Neuronal stem cell (in vitro differentiated cells): Measurements from ENCODE around the gene CLCC1.
A peak's percentile ranks its signal among the peaks of the same experiment; 100 is the strongest.

ENCODE experiments used
- DNase-seq: peaks from one replicate; pipeline ENCODE4 v3.0.0-alpha.2; 2013; ENCODE audit warnings: low spot score
- H2AFZ ChIP-seq: one replicate; pipeline ENCODE4 v1.6.1; 2013; ENCODE audit warnings: mild to moderate bottlenecking, low read length, inconsistent platforms
- H2AK5ac ChIP-seq: 2 replicates; pipeline ENCODE4 v1.6.1; 2013; ENCODE audit warnings: low read depth, mild to moderate bottlenecking, inconsistent platforms, low read length, moderate library complexity, mixed read lengths
- H2BK120ac ChIP-seq: 2 replicates; pipeline ENCODE4 v1.6.1; 2013; ENCODE audit warnings: low read depth, mild to moderate bottlenecking, inconsistent platforms, low read length, moderate library complexity, mixed read lengths
- H2BK12ac ChIP-seq: one replicate; pipeline ENCODE4 v1.6.1; 2013; ENCODE audit warnings: low read length, inconsistent platforms
- H2BK15ac ChIP-seq: 2 replicates; pipeline ENCODE4 v1.6.1; 2013; ENCODE audit warnings: mild to moderate bottlenecking, low read length, inconsistent platforms, mixed read lengths
- H2BK5ac ChIP-seq: one replicate; pipeline ENCODE4 v1.6.1; 2013; ENCODE audit warnings: inconsistent platforms, mild to moderate bottlenecking, low read length, moderate library complexity
- H3K14ac ChIP-seq: one replicate; pipeline ENCODE4 v1.6.1; 2013; ENCODE audit warnings: low read length, inconsistent platforms
- H3K18ac ChIP-seq: 2 replicates; pipeline ENCODE4 v1.6.1; 2013; ENCODE audit warnings: low read length, inconsistent platforms
- H3K23ac ChIP-seq: 2 replicates; pipeline ENCODE4 v1.6.1; 2013; ENCODE audit warnings: low read depth, mild to moderate bottlenecking, mixed read lengths, low read length, inconsistent platforms; ENCODE audit not compliant: poor library complexity
- H3K27ac ChIP-seq: replicated peaks from 3 replicates; pipeline ENCODE4 v1.5.1; 2013; ENCODE audit warnings: low read length, inconsistent platforms
- H3K27me3 ChIP-seq, 3 experiments: 2 replicates each; pipeline ENCODE4 v1.6.1; 2013; ENCODE audit warnings: low read length in 3 of 3, mild to moderate bottlenecking in 2 of 3, inconsistent platforms in 1 of 3, low read depth in 1 of 3, mixed read lengths in 1 of 3, moderate library complexity in 1 of 3; ENCODE audit not compliant: control insufficient read depth in 3 of 3, insufficient read depth in 3 of 3
- H3K36me3 ChIP-seq, 2 donors: replicated peaks in 1 of 2; 2 replicates each; pipeline ENCODE4 v1.6.1; 2013; ENCODE audit warnings: low read length in 2 of 2; ENCODE audit not compliant: control insufficient read depth in 2 of 2, insufficient read depth in 2 of 2
- H3K4ac ChIP-seq: 2 replicates; pipeline ENCODE4 v1.6.1; 2013; ENCODE audit warnings: inconsistent platforms, mild to moderate bottlenecking, low read length, moderate library complexity
- H3K4me1 ChIP-seq, 2 donors: 1 replicate in 1 of 2; 2 replicates in 1 of 2; pipeline ENCODE4 v1.6.1; 2013; ENCODE audit warnings: low read length in 2 of 2, low read depth in 1 of 2; ENCODE audit not compliant: control insufficient read depth in 2 of 2, insufficient read depth in 1 of 2
- H3K4me2 ChIP-seq: one replicate; pipeline ENCODE4 v1.6.1; 2013; ENCODE audit warnings: mild to moderate bottlenecking, low read length, inconsistent platforms; ENCODE audit not compliant: insufficient read depth, poor library complexity, severe bottlenecking
- H3K4me3 ChIP-seq, 2 donors: 2 replicates each; pipeline ENCODE4 v1.5.1; 2013; ENCODE audit warnings: low read length in 2 of 2, mild to moderate bottlenecking in 2 of 2, inconsistent platforms in 1 of 2, moderate library complexity in 1 of 2
- H3K79me1 ChIP-seq: one replicate; pipeline ENCODE4 v1.6.1; 2013; ENCODE audit warnings: low read depth, mild to moderate bottlenecking, inconsistent platforms, low read length, moderate library complexity
- H3K9ac ChIP-seq: one replicate; pipeline ENCODE4 v1.6.1; 2013; ENCODE audit warnings: mild to moderate bottlenecking, low read depth, low read length, inconsistent platforms; ENCODE audit not compliant: poor library complexity
- H3K9me3 ChIP-seq, 2 donors: replicated peaks in 1 of 2; 2 replicates each; pipeline versions ENCODE3 to v1.6.1; 2013; ENCODE audit warnings: low read length in 2 of 2, mild to moderate bottlenecking in 2 of 2, inconsistent platforms in 1 of 2, low read depth in 1 of 2, mixed read lengths in 1 of 2, moderate library complexity in 1 of 2; ENCODE audit not compliant: control insufficient read depth in 2 of 2, insufficient read depth in 1 of 2
- H4K8ac ChIP-seq: one replicate; pipeline ENCODE4 v1.6.1; 2013; ENCODE audit warnings: low read depth, mild to moderate bottlenecking, inconsistent platforms, low read length, moderate library complexity
- H4K91ac ChIP-seq: one replicate; pipeline ENCODE4 v1.6.1; 2013; ENCODE audit warnings: low read length, low read depth, mild to moderate bottlenecking, inconsistent platforms; ENCODE audit not compliant: poor library complexity
- WGBS, 2 donors: extraction: QIAGEN DNeasy Blood & Tissue Kit; methylation state at CpG; one replicate each; pipeline ENCODE4 v1.1.7; 2013; ENCODE audit warnings: missing lambda C conversion rate in 2 of 2, mixed read lengths in 1 of 2; ENCODE audit not compliant: insufficient read length in 2 of 2, insufficient replicate concordance in 1 of 2; ENCODE audit errors: extremely low coverage in 2 of 2; 5-methylcytosine and 5-hydroxymethylcytosine counted together

Gene CLCC1

GRCh38 chr1:108949044-108949443 is 14.2 kb downstream of the CLCC1 start:
- H3K14ac ChIP-seq, result no peak overlapping the region
- H2BK15ac ChIP-seq, result no peak overlapping the region
- no peak overlapping the region for H3K18ac ChIP-seq
- no peak overlapping the region for H2AK5ac ChIP-seq
- H2AFZ ChIP-seq, result no peak overlapping the region
- no peak overlapping the region for H3K4me2 ChIP-seq
- H2BK12ac ChIP-seq, result no peak overlapping the region
- no peak overlapping the region for H3K27ac ChIP-seq
- peaks cover 1 to 6% of the 10 kb centered on the region in 2 donors for H3K4me1 ChIP-seq
- H2BK120ac ChIP-seq, result no peak overlapping the region
- H3K36me3 ChIP-seq, result peaks cover 0 to 38% of the 10 kb centered on the region in 2 donors
- no peak overlapping the region for H4K91ac ChIP-seq
- WGBS, 2 donors, result no CpG with 5 or more reads among the region's 4 CpGs
- H3K4ac ChIP-seq, result no peak overlapping the region
- DNase-seq, result no peak
- H3K9ac ChIP-seq, result no peak overlapping the region
- H3K27me3 ChIP-seq, result no peaks in the 10 kb centered on the region
- H4K8ac ChIP-seq, result no peak overlapping the region
- peak overlapping the region in 1 of 2 donors; percentile 52 for H3K4me3 ChIP-seq
- H3K23ac ChIP-seq, result no peak overlapping the region
- H3K9me3 ChIP-seq, result no peaks in the 10 kb centered on the region
- H3K79me1 ChIP-seq, result peaks cover 2% of the 10 kb centered on the region
- H2BK5ac ChIP-seq, result no peak overlapping the region

- no peak for DNase-seq
- Histone ChIP-seq H2BK12ac (no peak overlapping the region), H2AFZ (no peak overlapping the region), H3K27ac (no peak overlapping the region), H3K4me1 (peaks cover 1 to 6% of the 10 kb centered on the region in 2 donors), H3K9me3 (no peaks in the 10 kb centered on the region), H4K8ac (no peak overlapping the region), H3K79me1 (peaks cover 2% of the 10 kb centered on the region), H4K91ac (no peak overlapping the region), H3K4me3 (no peak overlapping the region), H3K36me3 (peaks cover 0 to 46% of the 10 kb centered on the region in 2 donors), H3K9ac (no peak overlapping the region), H3K18ac (no peak overlapping the region), H3K4ac (no peak overlapping the region), H3K14ac (no peak overlapping the region), H3K23ac (no peak overlapping the region), H3K4me2 (no peak overlapping the region), H3K27me3 (no peaks in the 10 kb centered on the region), H2BK15ac (no peak overlapping the region), H2BK120ac (no peak overlapping the region), H2AK5ac (no peak overlapping the region), H2BK5ac (no peak overlapping the region)
- no CpG with 5 or more reads among the region's 6 CpGs for WGBS, 2 donors
Measured at GRCh38 chr1:108947871-108948525, 15.3 kb downstream of the CLCC1 start.

- no peak overlapping the region for H2BK5ac ChIP-seq
- no peak overlapping the region for H3K4ac ChIP-seq
- no peak overlapping the region for H3K4me3 ChIP-seq
- no peak overlapping the region for H2BK15ac ChIP-seq
- no peak overlapping the region for H2BK12ac ChIP-seq
- no peak overlapping the region for H3K27ac ChIP-seq
- no peaks in the 10 kb centered on the region for H3K9me3 ChIP-seq
- WGBS, 2 donors, result no CpG with 5 or more reads among the region's 9 CpGs
- no peak overlapping the region for H2AK5ac ChIP-seq
- peaks cover 16 to 94% of the 10 kb centered on the region in 2 donors for H3K36me3 ChIP-seq
- H3K4me1 ChIP-seq, result no peaks in the 10 kb centered on the region
- no peak for DNase-seq
- H3K4me2 ChIP-seq, result no peak overlapping the region
- peaks cover 2% of the 10 kb centered on the region for H3K79me1 ChIP-seq
- H4K8ac ChIP-seq, result no peak overlapping the region
- no peak overlapping the region for H2AFZ ChIP-seq
- no peak overlapping the region for H2BK120ac ChIP-seq
- H3K18ac ChIP-seq, result no peak overlapping the region
- no peak overlapping the region for H3K9ac ChIP-seq
- H3K14ac ChIP-seq, result no peak overlapping the region
- H4K91ac ChIP-seq, result no peak overlapping the region
- H3K23ac ChIP-seq, result no peak overlapping the region
- H3K27me3 ChIP-seq, result no peaks in the 10 kb centered on the region
Measured at GRCh38 chr1:108936170-108936569, 27.1 kb downstream of the CLCC1 start.

- H3K14ac ChIP-seq, result no peak overlapping the region
- WGBS, 2 donors, result no CpG with 5 or more reads among the region's 5 CpGs
Measured at GRCh38 chr1:108933944-108934343, 29.3 kb downstream of the CLCC1 start.

More at GRCh38 chr1:108933944-108934343, 29.3 kb downstream of the CLCC1 start:
- Histone ChIP-seq H2AFZ (no peak overlapping the region), H3K18ac (no peak overlapping the region), H2BK12ac (no peak overlapping the region), H3K4me3 (no peak overlapping the region), H3K36me3 (peaks cover 19 to 98% of the 10 kb centered on the region in 2 donors), H2AK5ac (no peak overlapping the region), H2BK5ac (no peak overlapping the region), H3K9me3 (no peaks in the 10 kb centered on the region), H3K27me3 (no peaks in the 10 kb centered on the region), H3K4me1 (no peaks in the 10 kb centered on the region), H4K8ac (no peak overlapping the region), H2BK120ac (no peak overlapping the region), H3K23ac (no peak overlapping the region), H3K4me2 (no peak overlapping the region), H4K91ac (no peak overlapping the region), H3K9ac (no peak overlapping the region), H3K27ac (no peak overlapping the region), H3K4ac (no peak overlapping the region), H3K79me1 (peaks cover 2% of the 10 kb centered on the region), H2BK15ac (no peak overlapping the region)
- DNase-seq, result no peak
